Measurements from ENCODE around the gene KRTAP10-10.
"Not testable (repeated sequence)": the region's sequence is repeated elsewhere in the genome, so short reads cannot be mapped to it uniquely, and the experiment has no call there.

The KRTAP10-10 gene

GRCh38 chr21:44603109-44603875 is 33.9 kb upstream of the KRTAP10-10 start:
- no peak for DNase-seq

GRCh38 chr21:44603911-44604310 is 33.2 kb upstream of the KRTAP10-10 start:
- DNase-seq, result no peak

- DNase-seq, result no peak
Observed at GRCh38 chr21:44606495-44606894, 30.7 kb upstream of the KRTAP10-10 start.

GRCh38 chr21:44609193-44609592 is 28.0 kb upstream of the KRTAP10-10 start:
- no peak for DNase-seq

- not testable (repeated sequence) for DNase-seq
Observed at GRCh38 chr21:44610157-44610843, 26.9 kb upstream of the KRTAP10-10 start.

- no peak for DNase-seq
Observed at GRCh38 chr21:44611551-44611950, 25.6 kb upstream of the KRTAP10-10 start.

GRCh38 chr21:44612029-44612486 is 25.1 kb upstream of the KRTAP10-10 start, which contains the start of gene KRTAP10-8:
Gene KRTAP10-8, plus strand, starts transcription at chr21:44612079. Its CDS starts 22 bp downstream, at chr21:44612101.
- no peak for DNase-seq

GRCh38 chr21:44612669-44613229 is 24.4 kb upstream of the KRTAP10-10 start:
- DNase-seq, result no peak

- no peak for DNase-seq
Observed at GRCh38 chr21:44613386-44614155, 23.6 kb upstream of the KRTAP10-10 start.

- no peak for DNase-seq
Observed at GRCh38 chr21:44614161-44614631, 23.0 kb upstream of the KRTAP10-10 start.

GRCh38 chr21:44614961-44615391 is 22.2 kb upstream of the KRTAP10-10 start:
- no peak for DNase-seq

GRCh38 chr21:44615466-44615865 is 21.7 kb upstream of the KRTAP10-10 start:
- no peak for DNase-seq

GRCh38 chr21:44615911-44616590 is 21.1 kb upstream of the KRTAP10-10 start:
- DNase-seq, result no peak

- no peak for DNase-seq
Observed at GRCh38 chr21:44616591-44616926, 20.6 kb upstream of the KRTAP10-10 start.

GRCh38 chr21:44617071-44617501 is 20.1 kb upstream of the KRTAP10-10 start:
- no peak for DNase-seq

GRCh38 chr21:44618504-44618903 is 18.7 kb upstream of the KRTAP10-10 start:
- no peak for DNase-seq

GRCh38 chr21:44618909-44619308 is 18.2 kb upstream of the KRTAP10-10 start:
- DNase-seq, result no peak

GRCh38 chr21:44619886-44620285 is 17.3 kb upstream of the KRTAP10-10 start:
- no peak for DNase-seq

GRCh38 chr21:44623575-44623974 is 13.6 kb upstream of the KRTAP10-10 start:
- no peak for DNase-seq

GRCh38 chr21:44625756-44626155 is 11.4 kb upstream of the KRTAP10-10 start:
- DNase-seq, result no peak

GRCh38 chr21:44626262-44626661 is 10.9 kb upstream of the KRTAP10-10 start:
- no peak for DNase-seq

GRCh38 chr21:44626673-44627143 is 10.4 kb upstream of the KRTAP10-10 start, which contains the start of gene KRTAP10-9:
Gene KRTAP10-9, plus strand, starts transcription at chr21:44627093. Its CDS starts 79 bp downstream, at chr21:44627172.
- DNase-seq, result no peak
